A549 treated with dexamethasone at 1 μM for 4 hours (cell line): ENCODE data around the gene CINP. TPM values are rescaled to one million over a fixed set of nuclear protein-coding genes. Genes with fewer than 3 reads are reported as not detected.

Experiments used
- total RNA-seq: library from RNA; stranded (reverse); fragments of 200-300 nt; extraction: Qiagen RNA extraction; gene quantifications from 5 replicates; pipeline ENCODE4 v1.2.3, GENCODE V29; 2022

CINP gene
- total RNA-seq = 50.2 to 67.6 TPM (median 55.1 TPM) in 5 replicates

GRCh38 chr14:102362545-102363181 is at the start of gene CINP, which contains the start of gene TECPR2:
CINP (minus strand) TSS chr14:102362890; CDS start chr14:102362851, 39 bp downstream.
TECPR2 (plus strand) TSS chr14:102362941; CDS start chr14:102376722, 13,781 bp downstream.

DNA sequence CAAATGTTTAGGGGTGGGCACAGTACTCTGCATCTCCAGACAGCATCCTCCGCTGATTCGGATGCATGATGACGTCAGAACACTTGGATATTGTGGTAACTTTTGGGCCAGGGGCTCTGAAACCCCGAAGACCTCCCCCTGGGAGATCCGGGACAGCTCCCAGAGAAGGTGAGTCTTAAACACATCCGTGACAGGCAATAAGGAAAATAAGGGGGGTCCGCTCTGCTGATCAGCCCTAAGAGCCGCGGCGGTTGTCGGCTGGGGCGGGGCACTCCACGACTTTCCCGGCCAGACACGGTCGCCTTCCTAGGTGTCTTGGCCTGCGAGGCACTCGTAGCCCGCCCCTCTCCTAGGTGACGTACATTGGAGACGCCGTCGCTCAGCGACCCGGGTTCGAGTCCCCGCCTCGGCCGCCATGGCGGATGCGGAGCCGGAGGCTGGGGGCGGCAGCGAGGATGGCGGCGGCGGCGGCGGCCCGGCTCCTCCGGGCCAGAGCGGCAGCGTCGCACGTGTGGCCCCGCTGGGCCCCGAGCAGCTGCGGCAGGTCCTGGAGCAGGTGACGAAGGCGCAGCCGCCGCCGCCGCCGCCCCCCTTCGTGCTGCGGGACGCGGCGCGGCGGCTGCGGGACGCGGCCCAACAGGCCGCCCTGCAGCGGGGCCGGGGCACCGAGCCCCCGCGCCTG is 43.2 kb downstream of the CINP start, which contains the start of gene ZNF839:
Gene ZNF839, plus strand, starts transcription at position 396 of the 682 bp plus-strand sequence. Its CDS starts 20 bp downstream, at position 416.

DNA sequence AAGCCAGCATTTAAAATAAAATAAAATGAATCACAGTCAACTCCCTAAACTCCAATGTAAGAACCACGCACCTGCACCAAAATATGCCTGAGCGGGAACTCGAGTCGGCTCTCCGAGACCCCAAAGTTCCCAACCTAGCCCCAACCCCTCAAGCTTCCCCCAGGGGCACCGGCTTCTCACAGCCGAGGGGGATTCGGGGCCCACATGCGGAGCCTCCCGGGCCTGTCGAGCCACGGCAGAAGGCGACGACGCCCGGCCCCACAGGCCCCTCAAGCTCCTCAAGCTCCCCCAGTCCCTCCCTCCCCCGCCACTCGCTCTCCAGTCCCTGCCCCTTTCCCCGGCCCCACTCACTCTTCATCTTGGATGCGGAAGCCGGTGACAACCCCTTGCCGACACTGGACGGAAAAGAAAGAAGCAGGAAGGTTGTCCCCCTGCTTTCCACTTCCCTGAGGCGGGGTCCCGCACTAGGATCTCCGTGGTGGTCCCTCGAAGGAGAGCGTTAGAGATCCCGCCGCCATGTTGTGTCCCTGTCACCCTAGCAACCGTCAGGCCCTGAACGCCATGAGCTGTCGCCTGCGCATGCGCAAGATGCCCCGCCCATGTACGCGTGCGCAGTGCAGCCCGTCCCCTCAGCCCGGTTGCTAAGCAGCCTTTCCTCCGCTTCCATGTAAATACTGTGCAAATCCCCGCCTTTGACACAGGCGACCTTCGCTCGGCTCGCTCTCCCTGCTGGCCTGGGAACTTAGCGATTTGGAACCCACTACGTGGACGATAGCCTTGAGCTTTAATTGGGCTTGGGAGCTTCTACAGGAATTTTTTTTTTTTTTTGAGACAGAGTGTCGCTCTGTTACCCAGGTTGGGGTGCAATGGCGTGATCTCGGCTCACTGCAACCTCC is 57.8 kb downstream of the CINP start, which contains the start of gene MOK:
Gene MOK, minus strand, starts transcription at position 554 of the 896 bp plus-strand sequence. Its CDS starts 196 bp downstream, at position 358.

Other genes starting within 250 kb of the CINP start
- 21.8 to 22.9 TPM (median 22.7 TPM) in 5 replicates for gene WDR20, start 223.0 kb downstream of the CINP start, total RNA-seq
- gene MOK, start 57.7 kb downstream of the CINP start, total RNA-seq = 18.1 to 20.8 TPM (median 19.3 TPM) in 5 replicates
- gene ZNF839, start 43.1 kb downstream of the CINP start, total RNA-seq = 4.3 to 6.8 TPM (median 6.2 TPM) in 5 replicates
- 5.6 to 9.7 TPM (median 7.7 TPM) in 5 replicates for gene TECPR2, start 51 bp upstream of the CINP start, total RNA-seq
- gene ANKRD9, start 146.9 kb upstream of the CINP start, total RNA-seq = 4.0 to 8.9 TPM (median 7.1 TPM) in 5 replicates
- gene RCOR1, start 229.8 kb upstream of the CINP start, total RNA-seq = 36.0 to 52.5 TPM (median 47.0 TPM) in 5 replicates